CD4-positive, alpha-beta T cell treated with Interleukin-1 beta for 1 hour (primary cell): Measurements from ENCODE around the gene MYEOV.

ENCODE experiments used
- DNase-seq, 2 donors: peaks; one replicate each; pipeline ENCODE4 v3.0.0-alpha.2; 2020 to 2022

The MYEOV gene

GRCh38 chr11:69287968-69288882, 5.7 kb upstream of the MYEOV start:
- no peak for DNase-seq

DNA sequence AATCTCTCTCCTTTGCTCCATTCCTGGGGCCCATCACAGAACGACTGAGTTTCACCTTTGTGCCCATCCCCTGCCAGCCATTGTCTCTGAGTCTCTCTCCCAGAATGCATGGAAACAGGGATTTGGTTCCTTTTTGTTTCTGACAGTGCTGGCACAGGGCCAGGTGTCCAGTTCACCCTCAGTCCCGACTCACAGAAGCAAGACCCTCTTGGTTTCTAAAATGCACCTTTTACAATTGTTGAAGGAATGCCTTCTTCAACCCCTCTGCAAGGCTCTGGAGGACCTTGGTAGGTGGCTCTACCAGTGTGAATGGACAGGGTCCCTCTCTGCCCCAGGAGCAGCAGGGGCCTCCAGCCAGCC, 5.1 kb upstream of the MYEOV start:
- no peak for DNase-seq

DNA sequence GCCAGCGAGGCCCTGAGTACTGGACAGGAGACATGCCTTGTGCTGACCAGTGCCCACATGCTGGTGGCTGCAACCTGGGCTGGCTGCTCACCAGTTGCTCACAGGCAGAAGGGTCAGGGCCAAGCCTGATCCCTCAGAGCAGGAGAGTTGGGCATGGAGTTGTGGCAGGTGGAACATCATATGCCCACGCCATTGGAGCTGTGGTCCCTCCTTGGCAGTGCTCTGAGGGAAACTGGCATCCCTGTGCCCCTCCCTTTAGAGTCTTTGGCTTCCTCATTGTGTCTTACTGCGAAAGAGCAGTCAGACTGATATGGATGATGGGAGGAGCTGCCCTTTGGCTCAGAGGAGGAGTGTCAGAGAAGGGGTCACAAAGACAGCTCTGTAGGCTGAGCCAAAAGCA, 3.1 kb upstream of the MYEOV start:
- no peak for DNase-seq

DNA sequence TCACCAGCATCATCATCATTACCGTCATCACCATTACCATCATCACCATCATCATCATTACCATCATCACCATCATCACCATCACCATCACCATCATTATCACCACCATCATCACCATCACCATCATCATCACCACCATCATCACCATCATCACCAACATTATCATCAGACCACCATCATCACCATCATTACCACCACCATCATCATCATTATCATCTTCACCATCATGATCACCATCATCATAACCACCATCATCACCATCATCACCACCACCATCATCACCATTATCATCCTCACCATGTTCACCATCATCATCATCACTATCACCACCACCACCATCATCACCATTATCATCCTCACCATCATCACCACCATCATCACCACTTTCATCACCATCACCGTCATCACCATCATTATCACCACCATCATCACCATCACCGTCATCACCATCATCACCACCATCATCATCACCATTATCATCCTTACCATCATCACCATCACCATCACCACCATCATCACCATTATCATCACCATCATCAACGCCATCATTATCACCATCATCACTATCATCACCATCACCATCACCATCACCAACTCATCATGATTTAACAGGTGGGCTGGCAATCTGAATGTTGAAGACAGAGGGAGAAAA, 2.4 kb upstream of the MYEOV start:
- no peak for DNase-seq

- peak; percentile 52 to 53 for DNase-seq
Observed at GRCh38 chr11:69292221-69292648, 1.7 kb upstream of the MYEOV start.

GRCh38 chr11:69293087-69293486, 868 bp upstream of the MYEOV start:
- DNase-seq, result no peak

- DNase-seq, result no peak
Observed at GRCh38 chr11:69294571-69295078, 670 bp downstream of the MYEOV start.

DNA sequence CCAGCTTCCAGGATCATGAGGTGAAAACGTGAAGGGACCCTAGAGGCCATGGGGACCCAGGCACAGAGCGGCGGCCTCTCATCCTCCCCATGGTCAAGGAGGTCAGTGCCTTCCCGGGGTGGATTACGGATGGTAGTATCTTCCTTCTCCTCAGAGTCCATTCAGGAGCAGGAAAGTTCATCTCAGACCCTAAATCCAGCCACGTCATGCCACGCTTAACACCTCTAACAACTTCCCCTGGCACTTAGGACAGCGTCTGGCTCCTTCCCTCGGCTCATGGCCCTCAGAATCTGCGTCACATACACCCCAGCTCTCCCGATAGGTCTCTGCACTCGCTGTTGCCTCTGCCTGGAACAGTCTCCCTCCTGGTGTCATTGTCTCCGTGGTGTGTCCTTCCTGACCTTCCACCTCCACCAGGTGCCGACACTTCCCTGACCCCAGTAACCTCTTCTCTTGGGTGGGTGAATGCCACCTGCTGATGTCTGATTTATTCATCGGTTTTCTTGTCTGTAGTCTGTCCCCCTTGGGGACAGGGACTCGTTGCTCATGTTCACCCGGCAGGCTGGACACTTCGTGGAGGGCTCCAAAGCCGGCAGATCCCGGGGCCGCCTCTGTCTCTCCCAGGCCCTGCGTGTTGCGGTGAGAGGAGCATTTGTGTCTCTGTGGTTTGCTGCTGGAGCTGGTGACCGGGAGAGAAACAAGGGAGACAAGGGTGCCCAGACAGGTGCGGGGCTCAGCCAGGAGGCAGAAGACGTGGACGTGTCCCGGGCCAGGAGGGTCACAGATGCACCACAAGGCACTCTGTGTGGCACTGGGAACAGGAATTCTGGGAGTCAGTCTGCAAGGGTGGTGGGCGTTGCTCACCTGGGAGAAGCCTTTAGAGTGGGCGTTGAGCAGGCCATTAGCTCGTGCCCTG, 1.4 kb downstream of the MYEOV start:
- DNase-seq, result no peak

DNA sequence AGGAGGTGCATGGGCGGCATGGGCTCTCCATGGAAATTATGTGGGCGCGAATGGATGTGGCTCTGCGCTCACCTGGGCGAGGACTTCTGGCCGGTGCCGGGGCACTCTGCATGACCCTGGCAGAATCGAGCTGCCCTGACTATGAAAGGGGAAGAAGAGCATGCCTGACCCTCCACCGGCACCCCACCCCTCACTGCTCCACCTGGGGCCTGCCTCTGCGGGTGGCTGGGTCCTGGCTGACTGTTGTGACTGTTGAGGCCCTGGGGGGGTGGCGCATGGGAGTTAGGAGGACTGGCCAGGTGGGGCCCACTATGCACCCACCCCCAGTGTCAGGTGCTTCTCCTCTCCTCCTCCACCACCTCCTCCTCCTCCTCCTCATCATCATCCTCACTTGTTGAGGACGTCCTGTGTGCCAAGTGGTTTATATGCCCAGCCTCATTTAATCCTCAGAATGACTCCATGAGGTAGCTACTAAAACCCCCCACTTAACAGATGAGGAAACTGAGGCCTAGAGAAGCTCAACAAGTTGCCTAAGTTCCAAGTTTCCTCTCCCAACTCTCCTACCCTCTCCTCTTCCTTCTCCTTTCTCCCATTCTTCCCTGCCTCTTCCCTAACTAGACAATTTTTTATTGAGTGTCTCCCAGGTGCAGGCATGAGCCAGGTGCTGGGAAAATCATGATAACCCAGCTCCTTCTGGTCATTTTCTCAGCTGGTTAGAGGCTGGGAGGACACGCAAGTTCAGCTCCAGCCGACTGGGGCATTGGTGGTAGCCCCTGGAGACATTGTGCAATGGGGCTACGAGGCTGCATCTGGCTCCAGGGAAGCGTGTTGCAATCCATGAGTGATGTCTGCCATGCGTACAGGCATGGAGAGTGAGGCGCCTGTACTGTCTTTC, 2.3 kb downstream of the MYEOV start:
- peak in 1 of 2 donors; percentile 63 for DNase-seq

DNA sequence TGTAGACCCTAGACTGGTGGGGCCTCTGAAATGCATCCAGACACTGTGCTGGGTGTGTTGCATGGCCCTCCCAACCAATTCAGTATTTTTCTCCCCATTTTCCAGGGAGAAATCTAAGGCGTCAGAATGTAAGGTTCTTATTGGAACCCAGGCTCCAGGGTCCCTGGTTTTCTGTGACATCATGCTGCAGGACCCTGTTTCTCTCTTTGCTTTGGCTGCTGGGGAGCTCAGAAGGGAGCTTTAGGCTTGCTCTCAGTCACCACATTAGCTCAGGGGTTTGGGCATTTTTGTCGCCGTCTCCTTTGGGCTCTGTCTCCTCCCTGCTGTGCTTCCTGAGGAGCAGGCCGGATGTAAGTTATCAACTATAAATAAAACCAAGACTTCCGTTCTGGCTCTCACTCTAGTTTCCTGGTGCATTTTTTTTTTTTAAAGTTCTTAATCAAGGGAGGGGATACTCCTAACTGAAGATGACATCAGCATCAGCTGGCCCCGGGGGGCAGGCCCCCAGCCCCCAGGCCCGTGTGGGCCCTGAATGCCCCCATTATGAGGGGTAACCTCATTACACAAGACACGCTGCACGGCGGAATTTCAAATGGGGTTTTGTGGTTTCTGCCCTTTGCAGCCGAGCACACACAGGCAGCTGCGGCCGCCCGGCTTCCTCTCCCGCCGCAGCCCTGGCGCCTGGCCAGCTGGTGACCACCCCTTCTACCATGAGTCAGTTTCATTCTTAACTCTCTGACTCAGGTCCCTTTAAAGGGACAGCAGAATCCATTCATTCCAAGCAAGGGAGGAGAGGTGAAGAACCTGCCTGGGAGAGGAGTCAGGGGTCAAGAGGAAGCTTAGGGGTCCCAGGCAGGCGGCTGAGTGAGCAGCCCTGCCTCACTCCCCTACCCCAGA, 3.2 kb downstream of the MYEOV start:
- DNase-seq, result peak; percentile 81 to 87

DNA sequence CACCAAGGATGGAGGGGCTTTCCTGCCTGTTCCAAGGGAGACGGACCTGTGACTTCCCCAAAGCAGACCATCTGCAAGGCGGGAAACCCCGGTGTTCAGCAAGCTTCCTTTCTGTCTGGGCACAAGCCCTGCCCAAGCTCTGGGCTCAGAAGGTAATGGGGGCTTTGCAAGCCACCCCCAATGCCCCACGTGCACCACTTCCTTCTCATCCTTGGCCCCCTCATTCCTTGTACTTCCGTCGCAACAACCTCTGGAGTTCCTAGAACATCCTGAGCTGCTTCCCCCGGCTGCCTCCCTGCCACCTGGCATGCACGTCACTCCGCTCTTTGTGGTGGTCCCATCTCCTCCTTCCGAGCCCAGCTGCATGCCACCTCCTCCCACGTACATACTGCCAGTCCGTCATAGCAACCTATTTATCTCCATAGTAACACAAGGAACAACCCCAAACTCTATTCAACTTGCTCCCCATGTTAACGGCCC, 3.9 kb downstream of the MYEOV start:
- DNase-seq, result peak; percentile 46 to 83

- peak; percentile 36 to 82 for DNase-seq
Observed at GRCh38 chr11:69298267-69299022, 4.5 kb downstream of the MYEOV start.

GRCh38 chr11:69299023-69299461, 5.1 kb downstream of the MYEOV start:
- DNase-seq, result no peak

DNA sequence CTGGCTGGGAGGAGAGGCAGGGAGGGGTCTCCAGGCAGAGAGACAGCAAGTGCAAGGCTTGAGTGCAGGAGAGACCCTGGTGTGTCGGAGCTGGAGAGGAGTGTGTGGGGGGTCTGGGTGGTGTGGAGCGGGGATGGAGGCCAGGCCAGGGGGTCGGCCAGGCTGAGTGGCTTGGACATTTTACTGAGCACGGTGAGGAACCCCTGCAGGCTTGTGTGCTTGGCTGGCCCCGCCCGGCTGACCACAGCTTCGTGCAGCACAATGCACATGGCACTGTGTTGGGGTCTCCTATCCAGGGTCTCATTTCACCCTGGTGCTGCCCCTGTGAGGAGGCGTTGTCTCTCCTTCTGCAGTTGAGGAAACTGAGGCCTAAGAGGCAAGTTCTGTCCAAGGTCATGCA, 5.6 kb downstream of the MYEOV start:
- DNase-seq, result no peak

DNA sequence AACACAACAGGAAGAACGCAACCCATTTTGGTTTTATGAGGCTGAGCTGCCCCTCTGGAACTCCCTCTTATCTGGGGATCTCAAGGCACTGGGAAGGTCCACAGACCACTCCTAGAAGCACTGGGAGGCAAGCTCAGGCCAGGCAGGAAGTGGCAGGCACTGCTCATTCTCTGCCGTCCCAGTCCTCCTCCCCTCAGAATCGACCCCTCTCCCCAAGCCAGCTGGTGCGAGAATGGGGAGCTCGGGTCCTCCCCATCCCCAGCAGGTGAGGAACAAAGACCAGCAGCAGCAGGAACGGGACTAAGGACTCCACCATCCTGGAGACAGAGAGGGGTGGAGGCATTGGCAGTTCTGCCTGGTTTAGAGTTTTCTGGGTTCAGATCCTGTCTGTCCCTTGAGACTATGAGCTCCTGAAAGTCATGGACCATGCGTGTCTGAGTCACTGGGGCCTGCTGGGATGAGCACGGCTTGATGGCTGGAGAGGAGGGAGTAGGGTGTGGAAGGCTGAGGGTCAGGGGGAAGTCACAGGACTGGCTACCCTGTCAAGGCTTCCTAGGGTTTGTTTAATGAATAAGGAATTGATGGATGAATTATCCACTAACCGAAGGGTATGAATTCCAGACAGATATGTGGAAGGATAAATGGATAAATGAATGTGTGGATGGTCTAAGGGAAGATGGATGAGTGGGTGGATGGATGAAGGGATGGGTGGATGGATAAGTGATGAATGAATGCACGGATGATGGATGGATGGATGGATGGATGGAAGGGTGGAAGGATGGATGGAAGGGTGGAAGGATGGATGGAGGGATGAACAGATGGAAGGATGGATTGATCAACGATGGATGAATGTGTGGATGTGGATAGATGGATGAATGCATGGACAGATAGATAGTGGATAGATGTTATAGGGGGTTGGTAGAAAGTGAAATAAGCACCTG, 6.4 kb downstream of the MYEOV start:
- peak in 1 of 2 donors; percentile 20 for DNase-seq

- no peak for DNase-seq
Observed at GRCh38 chr11:69301081-69301454, 7.1 kb downstream of the MYEOV start.

DNA sequence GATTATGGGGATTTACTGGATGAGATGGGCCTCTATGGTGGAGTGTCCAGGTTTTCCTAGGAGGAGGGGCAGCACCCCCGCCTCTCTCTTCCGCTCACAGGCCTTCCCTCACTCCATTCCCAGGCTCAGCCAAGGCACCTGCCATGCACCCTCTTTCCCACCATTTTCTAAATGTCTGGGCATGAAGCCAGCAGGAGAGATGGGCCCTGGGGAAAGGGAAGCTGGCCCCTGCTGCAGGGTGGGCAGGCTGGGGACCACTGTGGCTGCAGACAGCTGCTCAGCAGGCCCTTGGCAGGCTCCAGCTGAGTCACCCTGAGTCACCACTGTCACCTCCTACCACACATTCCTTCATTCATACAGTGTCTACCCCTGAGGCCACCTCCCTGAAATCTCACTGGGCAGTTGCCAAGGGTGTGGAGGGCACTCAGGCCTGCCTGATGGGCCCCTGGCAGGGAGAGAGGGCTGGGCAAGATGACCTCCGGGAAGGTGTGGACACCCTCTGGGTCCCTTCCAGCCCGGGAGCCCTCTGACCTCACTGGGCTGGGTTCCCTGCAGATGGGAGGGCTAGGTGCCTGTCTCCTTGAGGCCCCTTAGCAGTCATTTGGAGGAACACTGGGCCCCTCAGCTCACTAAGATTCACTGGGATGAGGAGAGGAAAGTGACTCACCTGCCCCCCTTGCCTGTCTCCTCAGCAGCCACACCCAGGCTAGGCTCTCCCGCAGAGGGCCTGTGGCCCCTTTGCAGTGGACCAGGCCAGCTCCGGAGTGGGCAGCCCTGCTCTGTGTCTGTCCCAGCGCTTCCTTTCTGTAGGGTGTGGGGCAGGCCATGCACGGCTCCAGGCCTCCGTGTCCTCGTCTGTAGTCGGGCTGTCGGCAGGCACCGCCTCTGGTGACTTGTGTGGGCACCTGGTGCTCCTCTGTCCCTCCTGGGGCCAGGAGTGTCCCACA, 7.8 kb downstream of the MYEOV start:
- DNase-seq, result peak in 1 of 2 donors; percentile 18
